NCI-H446 treated with DMSO at 0.1 percent for 48 hours (cell line): ENCODE results near the gene DDX19B.
"Not testable (repeated sequence)": the region's sequence is repeated elsewhere in the genome, so short reads cannot be mapped to it uniquely, and the experiment has no call there.

Experiments used
- DNase-seq: peaks from one replicate; lab custom pipeline; 2025; lab: John Stamatoyannopoulos, UW

DDX19B gene

GRCh38 chr16:70298988-70299938, at the start of gene DDX19B:
Gene DDX19B, plus strand, starts transcription at chr16:70299186. Its CDS starts 112 bp downstream, at chr16:70299298.
- DNase-seq: peak; percentile 20

- not testable (repeated sequence) for DNase-seq
Observed at GRCh38 chr16:70249697-70250096, 49.3 kb upstream of the DDX19B start.

- DNase-seq: no peak
Observed at GRCh38 chr16:70250748-70251628, 48.0 kb upstream of the DDX19B start.

DNA sequence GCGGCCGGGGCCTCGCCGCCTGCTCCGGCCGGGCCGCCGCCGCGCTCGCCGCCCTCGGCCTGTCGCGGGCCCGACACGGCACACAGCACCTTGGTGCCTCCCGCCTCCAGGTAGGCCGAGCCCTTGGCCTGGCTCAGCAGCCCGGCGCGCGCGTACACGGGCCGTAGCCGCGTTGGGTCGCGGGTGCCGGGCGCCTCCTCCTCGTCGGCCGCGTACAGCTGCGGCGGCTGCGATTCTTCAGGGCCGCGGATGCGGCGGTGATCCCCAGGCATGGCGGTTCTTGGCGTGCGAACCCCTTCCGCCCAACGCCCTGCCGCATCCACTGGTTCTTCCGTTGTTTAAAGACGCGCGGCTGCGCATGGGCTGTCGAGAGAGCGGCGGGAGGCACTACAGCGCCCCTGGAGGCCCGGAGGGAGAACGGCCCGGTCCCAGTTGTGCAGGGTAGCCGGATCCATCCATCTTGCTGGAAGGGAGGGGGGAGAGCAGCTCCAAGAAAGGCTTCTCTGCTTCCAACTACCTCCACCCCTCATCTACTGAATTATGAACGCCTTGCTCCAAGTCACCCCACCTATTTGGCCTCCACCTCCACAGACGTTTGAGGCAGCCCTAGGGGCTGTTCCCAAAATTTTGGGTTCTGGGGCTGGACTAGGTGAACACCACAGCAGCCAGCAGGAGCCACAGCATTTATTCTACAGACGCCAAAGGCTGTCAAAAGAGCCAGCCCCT, 47.2 kb upstream of the DDX19B start, which contains the start of gene EXOSC6:
Gene EXOSC6 (minus strand): TSS at position 312 of the 726 bp plus-strand sequence. CDS start 40 bp downstream, at position 272.
- DNase-seq: peak; percentile 72

DNA sequence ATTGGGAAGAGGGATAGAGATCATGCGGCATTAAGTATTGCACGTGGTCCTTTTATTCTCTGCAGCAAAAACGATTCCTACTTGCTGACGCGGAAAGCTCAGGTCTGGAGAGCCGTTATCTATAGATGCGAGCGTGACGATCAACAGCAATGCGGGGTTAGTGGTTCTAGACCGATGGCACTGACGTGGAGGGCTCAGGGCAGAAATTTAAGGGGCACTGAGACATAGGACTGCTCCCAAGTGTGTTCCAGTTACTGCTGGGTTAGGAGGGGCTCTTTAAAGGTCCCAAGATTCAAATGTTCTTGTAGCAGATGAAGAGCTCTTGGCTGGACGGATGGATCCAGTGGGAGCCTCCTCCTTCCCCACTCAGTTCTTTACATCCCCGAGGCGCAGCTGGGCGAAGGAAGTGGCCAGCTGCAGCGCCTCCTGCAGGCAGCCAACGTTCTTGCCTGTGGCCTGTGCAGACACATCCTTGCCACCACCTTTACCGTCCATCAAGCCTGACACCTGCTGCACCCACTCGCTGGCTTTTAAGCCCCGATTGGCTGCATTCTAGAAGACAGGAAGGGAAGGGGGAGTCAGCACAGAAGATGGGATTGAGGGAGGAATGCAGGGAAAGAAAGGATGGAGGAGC, 46.5 kb upstream of the DDX19B start:
- DNase-seq: no peak

DNA sequence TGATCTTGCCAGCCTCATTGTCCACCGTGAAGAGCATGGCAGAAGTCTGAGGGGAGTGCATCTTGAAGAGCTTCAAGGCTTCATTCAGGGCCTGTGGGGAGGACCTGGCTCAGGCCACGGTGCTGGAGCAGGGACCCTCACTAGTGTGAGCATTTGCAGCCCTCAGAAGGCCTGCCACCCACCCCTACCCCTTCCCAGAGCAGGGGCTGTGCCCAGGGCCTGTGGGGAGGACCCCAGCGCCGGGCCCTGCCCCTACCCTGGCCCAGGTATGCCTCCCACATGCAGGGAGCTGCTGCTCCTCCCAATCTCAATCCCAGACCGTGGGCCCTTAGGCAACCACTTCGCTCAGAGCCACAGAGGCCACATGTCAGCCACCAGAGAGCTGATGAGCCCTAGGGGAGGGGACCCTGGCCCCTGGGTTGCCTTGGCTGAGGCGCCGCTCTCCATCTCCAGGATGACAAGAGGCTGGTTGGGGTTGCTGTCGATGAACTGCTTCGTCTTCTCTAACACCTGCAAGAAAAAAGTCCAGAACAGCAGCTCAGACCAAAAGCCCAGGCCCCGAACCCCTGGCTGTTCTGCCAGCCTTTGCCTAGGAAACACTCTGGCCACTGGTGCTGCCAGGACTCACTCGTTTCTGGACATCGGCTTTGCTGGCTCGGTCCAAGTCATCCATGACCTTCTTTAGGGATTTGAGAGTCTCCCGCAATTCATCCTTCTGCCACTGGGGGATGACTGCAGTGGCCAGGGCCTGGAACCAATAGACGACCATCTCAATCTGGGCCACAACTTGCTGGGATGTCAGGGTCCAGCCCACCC, 45.5 kb upstream of the DDX19B start:
- no peak for DNase-seq

DNA sequence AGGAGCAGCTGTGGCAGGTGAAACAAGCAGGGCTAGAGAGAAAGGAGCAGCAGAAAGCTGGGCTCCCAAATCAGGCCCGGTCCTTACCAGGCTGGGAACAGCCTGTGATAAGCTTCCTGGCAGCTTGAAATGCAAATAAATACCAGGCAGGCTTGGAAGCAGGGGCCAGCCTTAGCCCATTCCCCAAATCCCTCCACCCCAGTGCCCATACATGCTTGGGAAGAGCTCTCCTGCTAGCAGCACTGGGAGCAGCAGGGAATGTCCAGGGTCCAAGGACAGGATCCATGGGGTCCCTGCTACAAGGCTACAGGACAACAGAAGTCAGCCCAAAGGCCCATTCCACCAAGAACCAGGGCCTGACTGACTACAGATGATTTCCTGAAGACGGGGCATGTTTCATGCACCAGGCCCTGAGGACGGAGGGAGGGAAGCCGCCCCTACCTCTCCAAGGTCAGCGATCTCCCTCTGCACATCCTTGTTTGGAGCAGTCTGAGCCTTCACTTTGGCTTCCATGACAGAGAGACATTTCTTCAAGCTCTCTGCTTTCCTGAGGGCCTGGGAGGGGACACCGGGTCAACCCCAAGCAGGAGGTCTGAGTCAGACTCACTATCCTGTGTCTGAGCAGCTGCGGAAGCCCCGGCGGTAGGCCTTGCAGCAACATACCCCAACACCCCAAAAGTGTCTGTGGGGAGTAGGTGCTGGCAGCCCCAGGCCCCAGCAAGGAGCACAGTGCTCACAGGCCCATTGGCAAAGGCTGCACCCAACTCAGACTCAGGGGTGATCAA, 44.6 kb upstream of the DDX19B start:
- no peak for DNase-seq

DNA sequence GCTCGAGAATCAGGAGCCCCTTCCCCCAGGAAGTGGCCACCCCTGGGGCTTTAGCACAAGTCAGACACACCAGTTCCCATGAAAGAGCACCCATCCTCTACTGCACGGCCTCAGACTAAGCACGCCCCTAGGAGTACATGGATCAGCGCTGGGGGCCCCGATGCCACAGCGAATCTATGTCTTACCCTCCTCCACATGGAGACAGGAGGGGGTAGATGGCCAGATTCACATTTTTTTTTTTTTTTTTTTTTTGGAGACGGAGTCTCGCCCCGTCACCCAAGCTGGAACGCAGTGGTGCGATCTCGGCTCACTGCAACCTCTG, 44.1 kb upstream of the DDX19B start:
- DNase-seq: no peak

- DNase-seq: no peak
Observed at GRCh38 chr16:70255574-70255973, 43.4 kb upstream of the DDX19B start.

- DNase-seq: no peak
Observed at GRCh38 chr16:70257391-70257790, 41.6 kb upstream of the DDX19B start.

- DNase-seq: no peak
Observed at GRCh38 chr16:70258065-70258464, 40.9 kb upstream of the DDX19B start.

- DNase-seq: no peak
Observed at GRCh38 chr16:70258946-70259345, 40.0 kb upstream of the DDX19B start.

DNA sequence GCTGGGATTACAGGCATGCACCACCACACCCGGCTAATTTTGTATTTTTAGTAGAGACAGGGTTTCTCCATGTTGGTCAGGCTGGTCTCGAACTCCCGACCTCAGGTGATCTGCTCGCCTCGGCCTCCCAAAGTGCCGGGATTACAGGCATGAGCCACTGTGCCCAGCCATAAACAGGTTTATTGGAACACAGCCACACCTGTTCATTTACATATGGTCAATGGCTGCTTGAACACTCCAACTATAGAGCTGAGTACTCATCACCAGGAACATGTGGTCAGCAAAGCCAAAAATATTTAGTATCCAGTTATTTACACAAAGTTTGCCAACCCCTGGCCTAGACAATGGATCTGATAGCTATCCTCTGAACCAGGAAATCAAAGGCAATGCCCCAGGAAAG, 39.1 kb upstream of the DDX19B start:
- not testable (repeated sequence) for DNase-seq

GRCh38 chr16:70267516-70267915, 31.5 kb upstream of the DDX19B start:
- no peak for DNase-seq

GRCh38 chr16:70267922-70268321, 31.1 kb upstream of the DDX19B start:
- DNase-seq: not testable (repeated sequence)

DNA sequence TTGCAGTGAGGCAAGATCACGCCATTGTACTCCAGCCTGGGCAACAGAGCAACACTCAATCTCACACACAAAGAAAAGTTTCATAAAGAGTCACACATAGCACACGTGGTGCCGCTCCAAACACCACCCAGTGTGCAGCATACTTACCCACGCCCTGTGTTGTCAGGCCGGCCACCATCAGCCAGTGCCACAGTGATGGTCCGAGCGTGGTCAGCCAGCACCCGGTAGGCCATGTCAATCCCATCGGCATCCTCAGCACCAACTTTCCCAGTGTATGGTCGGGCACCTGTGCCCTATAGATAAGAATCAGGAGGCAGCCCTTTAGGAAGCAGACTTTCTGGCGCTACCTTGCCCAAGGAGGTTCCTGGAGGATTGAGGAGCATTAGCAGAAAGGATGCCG, 29.5 kb upstream of the DDX19B start:
- DNase-seq: no peak

DNA sequence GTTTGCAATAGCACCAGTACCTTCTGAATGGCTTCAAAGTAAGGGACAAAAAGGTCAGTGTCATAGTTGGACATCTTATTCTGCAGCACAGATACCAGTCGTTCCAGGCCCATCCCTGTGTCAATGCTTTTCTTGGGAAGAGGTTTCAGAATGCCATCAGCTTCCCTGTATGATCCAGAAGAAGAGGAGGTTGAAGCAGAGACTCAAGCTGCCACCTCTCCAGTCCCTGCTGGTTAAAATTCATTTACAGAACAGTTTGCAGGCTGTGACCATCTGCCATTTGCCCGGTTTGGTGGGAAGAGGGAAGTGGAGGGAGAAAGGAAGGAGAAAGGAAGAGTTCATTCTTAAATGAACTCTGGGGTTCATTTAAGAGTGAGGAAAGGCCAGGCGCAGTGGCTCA, 28.8 kb upstream of the DDX19B start:
- no peak for DNase-seq

DNA sequence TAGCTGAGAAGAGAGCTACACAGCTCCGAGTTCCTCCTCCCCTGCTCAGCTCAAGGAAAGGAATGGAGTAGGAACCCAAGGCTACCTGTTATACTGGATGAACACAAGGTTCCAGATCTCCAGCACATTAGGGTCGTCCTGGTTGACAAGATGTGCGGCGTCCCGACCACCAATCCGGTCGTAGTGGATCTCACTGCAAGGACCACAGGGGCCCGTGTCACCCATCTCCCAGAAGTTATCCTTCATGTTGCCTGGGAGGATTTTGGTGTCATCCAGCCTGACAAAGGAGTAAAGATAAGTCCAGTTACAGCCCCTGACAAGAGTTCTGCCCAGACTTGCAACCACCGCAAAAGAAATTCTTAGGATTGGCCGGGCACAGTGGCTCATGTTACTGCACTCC, 27.3 kb upstream of the DDX19B start:
- no peak for DNase-seq

- no peak for DNase-seq
Observed at GRCh38 chr16:70276392-70276791, 22.6 kb upstream of the DDX19B start.
